NCI-H446 treated with DMSO at 0.1 percent for 48 hours (cell line): Measurements from ENCODE around the gene MEF2D.

ENCODE experiments used
- DNase-seq: peaks from one replicate; lab custom pipeline; 2025; lab: John Stamatoyannopoulos, UW

Gene MEF2D

GRCh38 chr1:156487862-156488261 lies 12.7 kb downstream of the MEF2D start:
- no peak for DNase-seq

GRCh38 chr1:156486421-156487344 lies 13.9 kb downstream of the MEF2D start:
- DNase-seq, result no peak

- no peak for DNase-seq
Measured at GRCh38 chr1:156485984-156486383, 14.6 kb downstream of the MEF2D start.

- no peak for DNase-seq
Measured at GRCh38 chr1:156484480-156485058, 16.0 kb downstream of the MEF2D start.

- DNase-seq, result no peak
Measured at GRCh38 chr1:156483397-156483796, 17.2 kb downstream of the MEF2D start.

- DNase-seq, result no peak
Measured at GRCh38 chr1:156482276-156482675, 18.3 kb downstream of the MEF2D start.

GRCh38 chr1:156481527-156481926 lies 19.0 kb downstream of the MEF2D start:
- DNase-seq, result no peak

GRCh38 chr1:156480411-156481192 lies 20.0 kb downstream of the MEF2D start:
- DNase-seq, result no peak

GRCh38 chr1:156480016-156480370 lies 20.6 kb downstream of the MEF2D start:
- DNase-seq, result no peak

- no peak for DNase-seq
Measured at GRCh38 chr1:156479093-156480015, 21.2 kb downstream of the MEF2D start.

- no peak for DNase-seq
Measured at GRCh38 chr1:156478250-156478627, 22.3 kb downstream of the MEF2D start.

- DNase-seq, result no peak
Measured at GRCh38 chr1:156477526-156478249, 22.9 kb downstream of the MEF2D start.

GRCh38 chr1:156476501-156477298 lies 23.9 kb downstream of the MEF2D start:
- no peak for DNase-seq

- DNase-seq, result peak; percentile 84
Measured at GRCh38 chr1:156475568-156476500, 24.7 kb downstream of the MEF2D start.

- DNase-seq, result no peak
Measured at GRCh38 chr1:156474966-156475365, 25.6 kb downstream of the MEF2D start.

GRCh38 chr1:156471496-156472490 lies 28.8 kb downstream of the MEF2D start:
- DNase-seq, result no peak

- no peak for DNase-seq
Measured at GRCh38 chr1:156470473-156470872, 30.1 kb downstream of the MEF2D start.
